Stomach (tissue), 4 donors: ENCODE results near the gene THEMIS.

Experiments used
- POLR2A ChIP-seq, 4 donors: fragments of 450-650 bp; IDR thresholded peaks; one replicate each; pipeline ENCODE4 v1.6.1; 2016; ENCODE audit warnings: antibody characterized with exemption in 4 of 4, control low read depth in 2 of 4, mild to moderate bottlenecking in 1 of 4, moderate library complexity in 1 of 4
- TF ChIP-seq, protein P1 (sequence below), 7 experiments: fragments of 450-650 bp in 4 of 7; fragments of 200-600 bp in 3 of 7; sonication (generic) in 3 of 7; IDR thresholded peaks; one replicate each; pipeline ENCODE4 v1.5.1; 2016 to 2019; ENCODE audit warnings: antibody characterized with exemption in 7 of 7, control low read depth in 2 of 7, mild to moderate bottlenecking in 1 of 7

DNA sequence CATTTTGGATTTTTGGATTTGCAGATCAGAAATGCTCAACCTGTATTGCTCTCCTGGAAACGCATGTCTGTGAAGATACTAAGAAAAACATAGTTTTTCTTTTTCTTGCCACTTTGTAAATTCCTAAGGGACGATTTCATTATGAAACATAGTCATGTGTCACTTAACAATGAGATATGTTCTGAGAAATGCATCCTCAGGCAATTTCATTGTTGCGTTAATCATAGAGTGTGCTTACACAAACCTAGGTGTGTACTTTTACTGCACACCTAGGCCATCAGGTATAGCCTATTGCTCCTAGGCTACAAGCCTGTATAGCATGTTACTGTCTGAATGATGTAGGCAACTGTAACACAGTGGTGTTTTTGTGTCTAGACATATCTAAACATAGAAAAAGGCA lies 13.4 kb upstream of the THEMIS start:
- TF ChIP-seq, protein P1, sequence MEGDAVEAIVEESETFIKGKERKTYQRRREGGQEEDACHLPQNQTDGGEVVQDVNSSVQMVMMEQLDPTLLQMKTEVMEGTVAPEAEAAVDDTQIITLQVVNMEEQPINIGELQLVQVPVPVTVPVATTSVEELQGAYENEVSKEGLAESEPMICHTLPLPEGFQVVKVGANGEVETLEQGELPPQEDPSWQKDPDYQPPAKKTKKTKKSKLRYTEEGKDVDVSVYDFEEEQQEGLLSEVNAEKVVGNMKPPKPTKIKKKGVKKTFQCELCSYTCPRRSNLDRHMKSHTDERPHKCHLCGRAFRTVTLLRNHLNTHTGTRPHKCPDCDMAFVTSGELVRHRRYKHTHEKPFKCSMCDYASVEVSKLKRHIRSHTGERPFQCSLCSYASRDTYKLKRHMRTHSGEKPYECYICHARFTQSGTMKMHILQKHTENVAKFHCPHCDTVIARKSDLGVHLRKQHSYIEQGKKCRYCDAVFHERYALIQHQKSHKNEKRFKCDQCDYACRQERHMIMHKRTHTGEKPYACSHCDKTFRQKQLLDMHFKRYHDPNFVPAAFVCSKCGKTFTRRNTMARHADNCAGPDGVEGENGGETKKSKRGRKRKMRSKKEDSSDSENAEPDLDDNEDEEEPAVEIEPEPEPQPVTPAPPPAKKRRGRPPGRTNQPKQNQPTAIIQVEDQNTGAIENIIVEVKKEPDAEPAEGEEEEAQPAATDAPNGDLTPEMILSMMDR (IDR thresholded peaks at IDR 0.05), result no peak
- no peak for TF ChIP-seq POLR2A (IDR thresholded peaks at IDR 0.05)
